ENCODE measurements around the gene HOXA10.

Gene HOXA10

DNA sequence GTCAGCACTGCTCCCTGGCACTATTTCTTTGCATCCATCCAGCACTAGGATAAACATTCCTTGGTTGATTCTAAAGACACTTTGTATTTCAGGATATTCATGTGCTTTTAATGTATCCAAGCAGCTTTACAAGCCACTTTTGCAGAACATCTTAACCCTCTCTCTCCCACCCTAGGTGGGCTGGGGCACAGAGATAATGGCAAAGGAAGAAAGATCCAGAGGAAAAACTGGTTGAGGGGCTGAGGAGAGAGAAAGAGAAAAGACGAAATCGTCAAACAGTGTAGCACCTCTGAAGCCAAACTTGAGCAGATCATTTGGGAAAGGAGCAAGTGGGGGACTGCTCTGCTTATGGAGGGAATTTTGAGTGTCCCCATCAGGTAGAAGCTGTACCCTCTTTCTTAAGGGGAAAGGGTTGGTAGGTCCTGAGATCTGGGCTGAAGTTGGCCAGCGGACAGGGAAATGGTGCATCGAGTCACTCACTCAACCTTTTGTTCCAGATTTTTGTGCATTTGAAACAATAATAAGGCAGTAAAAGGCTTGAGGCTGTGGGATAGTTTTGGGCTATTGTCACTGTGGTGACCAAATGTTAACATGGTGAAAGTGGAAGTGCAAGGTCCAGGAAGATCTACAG lies 30.0 kb upstream of the HOXA10 start:
- DNase-seq (ENCODE audit: low read depth in 2 of 2) = no peak

- no peak for DNase-seq (ENCODE audit: low read depth in 2 of 2)
Measured at GRCh38 chr7:27203365-27203953, 29.3 kb upstream of the HOXA10 start.

DNA sequence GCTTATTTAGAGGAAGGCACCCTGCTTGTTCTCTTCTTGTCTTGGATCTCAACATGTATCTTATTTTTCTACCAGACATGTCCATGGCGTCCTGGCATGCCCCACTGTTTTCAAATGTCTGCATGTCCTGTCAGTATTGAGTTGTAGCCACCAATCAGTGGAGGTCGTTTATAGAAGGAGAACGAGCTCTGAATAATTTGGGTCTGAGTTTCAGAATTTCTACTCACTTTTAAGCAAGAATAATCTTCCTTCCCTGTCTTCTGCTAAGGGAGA lies 28.7 kb upstream of the HOXA10 start:
- DNase-seq (ENCODE audit: low read depth in 2 of 2) = no peak

DNA sequence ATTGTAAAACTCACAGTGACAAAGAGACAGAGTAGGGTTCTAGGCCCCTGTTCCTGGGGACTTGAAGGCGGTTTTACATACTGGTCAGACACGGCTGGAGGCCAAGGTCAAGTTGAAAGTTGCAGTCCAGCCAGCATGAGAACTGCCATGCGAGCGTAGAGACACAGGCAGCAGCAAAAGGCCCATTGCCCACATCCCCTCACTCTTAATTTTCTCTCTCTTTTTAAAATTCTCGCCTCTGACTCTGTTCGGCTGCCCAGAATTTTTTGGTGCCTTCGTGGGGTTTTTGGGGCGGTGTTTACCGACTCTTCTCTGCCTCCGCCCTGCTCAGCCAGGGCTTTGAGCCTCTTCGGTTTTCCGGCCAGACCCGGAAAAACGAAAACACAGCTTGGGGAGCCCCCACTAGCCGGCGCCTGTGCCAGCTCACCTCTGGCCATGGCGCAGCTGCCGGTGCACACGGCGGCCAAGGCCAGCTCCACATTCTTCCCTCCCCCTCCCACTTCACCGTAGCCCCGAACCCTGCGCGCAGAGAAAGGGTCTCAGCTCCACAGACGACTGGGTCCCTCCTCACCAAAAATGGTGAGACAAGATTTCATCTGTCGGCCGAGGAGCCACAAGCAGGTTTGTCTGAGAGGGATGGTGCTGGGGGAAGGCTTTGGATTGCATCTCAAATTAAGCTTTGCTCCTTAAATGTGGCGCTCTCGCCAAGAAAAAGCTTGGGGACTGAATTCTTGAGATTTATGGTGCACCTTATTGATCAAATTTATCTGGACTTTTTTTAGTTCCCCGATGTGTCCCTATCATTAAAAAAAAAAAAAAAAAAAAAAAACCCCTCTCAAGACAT lies 28.1 kb upstream of the HOXA10 start:
- no peak for DNase-seq (ENCODE audit: low read depth in 2 of 2)

GRCh38 chr7:27201580-27202017 lies 27.5 kb upstream of the HOXA10 start:
- no peak for DNase-seq (ENCODE audit: low read depth in 2 of 2)

DNA sequence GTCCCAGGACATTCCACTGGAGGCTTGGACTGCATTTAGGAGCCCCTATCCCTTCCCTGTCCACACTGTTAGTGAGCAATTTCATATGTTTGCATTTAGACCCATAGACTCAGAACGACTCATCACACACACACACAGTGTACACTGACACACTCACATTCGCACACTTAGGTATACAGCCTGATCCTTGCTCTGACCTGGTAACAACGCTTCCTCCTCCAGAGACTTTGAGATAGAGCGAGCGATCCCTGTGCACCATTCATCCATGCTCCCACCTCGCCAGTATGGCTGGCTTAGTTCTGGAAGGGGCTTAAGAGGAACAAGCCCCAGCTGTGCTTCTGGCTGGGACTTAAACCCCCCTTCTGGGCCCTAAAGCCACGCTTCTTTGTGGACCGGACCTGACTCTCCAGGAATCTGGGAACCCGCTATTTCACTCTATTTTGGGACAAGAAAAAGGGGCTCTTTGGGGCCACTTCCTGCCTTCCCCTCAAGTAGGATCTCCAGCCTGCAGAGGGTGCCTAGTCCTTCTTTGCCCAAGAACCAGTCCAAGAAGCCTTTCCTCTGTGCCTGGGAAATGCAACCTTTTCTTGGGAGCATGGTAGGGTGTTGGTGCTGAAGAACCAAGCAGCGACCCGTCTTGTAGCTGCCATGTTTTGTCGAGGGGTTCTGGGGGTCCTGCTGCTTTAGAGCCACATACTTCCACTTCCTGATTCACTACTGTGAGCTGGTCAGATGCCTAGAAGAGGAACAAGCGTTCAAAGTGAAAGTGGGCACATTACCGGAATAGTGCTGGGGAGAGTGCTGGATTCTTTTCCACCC lies 26.9 kb upstream of the HOXA10 start:
- no peak for DNase-seq (ENCODE audit: low read depth in 2 of 2)

DNA sequence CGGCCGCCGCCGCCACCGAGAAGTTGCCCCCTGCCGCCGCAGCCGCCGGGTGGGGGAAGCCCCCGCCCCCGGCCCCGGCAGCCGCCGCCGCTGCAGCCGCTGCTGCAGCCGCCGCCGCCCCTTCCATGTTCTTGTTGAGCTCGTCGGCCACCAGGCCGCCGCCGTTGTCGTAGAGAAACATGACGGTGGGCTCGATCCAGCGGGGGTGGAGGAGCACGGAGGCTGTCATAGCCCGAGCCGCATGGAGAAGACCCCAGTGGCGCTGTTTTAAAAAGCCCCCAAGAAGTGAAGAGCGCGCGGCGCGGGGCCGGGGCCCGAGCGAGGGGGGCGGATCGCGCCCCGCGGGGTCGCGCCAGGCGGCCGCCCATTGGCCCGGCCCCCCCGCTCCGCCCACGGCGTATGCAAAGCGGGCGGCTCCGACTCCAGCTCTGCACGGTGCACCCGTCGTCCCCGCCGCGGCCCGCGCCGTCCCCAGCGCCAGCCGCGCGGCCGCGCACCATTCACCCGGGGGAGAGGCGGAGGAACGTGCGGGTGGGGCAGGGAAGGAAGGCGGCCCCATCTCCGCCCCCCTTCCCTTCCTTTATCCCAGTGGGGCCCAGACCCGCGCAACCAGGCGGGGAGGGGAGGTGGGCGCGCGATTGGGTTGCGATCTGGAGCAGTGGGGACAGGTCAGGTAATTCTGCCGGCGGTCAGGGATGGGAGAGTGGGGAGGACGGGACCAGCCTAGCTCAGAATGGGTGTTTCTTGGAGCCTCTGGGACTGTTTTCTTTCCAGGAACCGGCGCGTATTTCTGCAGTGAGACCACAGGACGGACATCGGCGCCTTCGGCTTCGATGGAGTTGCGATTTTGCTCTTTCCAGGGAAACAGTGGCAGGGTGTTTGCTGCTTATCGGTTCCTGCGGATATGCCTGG lies 26.0 kb upstream of the HOXA10 start, which contains the start of gene HOXA13:
Gene HOXA13, minus strand, starts transcription at position 243 of the 912 bp plus-strand sequence. Its CDS starts 14 bp downstream, at position 229.
- no peak for DNase-seq (ENCODE audit: low read depth in 2 of 2)

GRCh38 chr7:27198871-27199801 lies 25.0 kb upstream of the HOXA10 start:
- DNase-seq (ENCODE audit: low read depth in 2 of 2) = no peak

DNA sequence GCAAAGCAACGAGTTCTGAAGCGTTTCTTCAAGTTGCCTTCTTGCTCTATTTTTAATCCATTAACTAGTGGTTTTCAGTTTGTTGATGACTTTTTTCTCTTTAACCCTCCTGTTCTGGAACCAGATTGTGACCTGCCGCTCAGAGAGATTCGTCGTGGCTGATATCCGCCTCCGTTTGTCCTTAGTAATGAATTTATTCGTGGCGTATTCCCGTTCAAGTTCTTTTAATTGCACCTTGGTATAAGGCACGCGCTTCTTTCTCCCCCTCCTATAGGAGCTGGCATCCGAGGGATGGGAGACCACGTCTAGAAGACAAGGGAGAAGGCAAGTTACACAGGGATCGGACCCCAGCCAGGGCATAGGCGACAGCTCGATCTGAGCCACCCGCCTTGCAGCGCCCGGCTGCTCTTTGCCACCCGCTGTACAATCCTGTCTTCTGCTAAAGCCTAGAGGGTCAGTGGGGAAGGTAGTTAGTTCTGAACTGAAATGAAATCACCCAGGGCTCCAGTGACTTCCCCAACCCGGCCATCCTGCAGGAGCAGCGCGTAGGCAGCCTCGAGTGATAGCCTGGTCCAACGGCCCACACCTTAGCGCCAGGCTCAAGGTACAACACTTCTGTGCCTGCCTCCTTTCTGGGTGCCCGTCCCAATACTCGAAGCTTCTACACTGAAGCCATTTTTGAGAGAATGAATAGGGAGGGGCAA lies 24.2 kb upstream of the HOXA10 start:
- DNase-seq (ENCODE audit: low read depth in 2 of 2) = no peak

DNA sequence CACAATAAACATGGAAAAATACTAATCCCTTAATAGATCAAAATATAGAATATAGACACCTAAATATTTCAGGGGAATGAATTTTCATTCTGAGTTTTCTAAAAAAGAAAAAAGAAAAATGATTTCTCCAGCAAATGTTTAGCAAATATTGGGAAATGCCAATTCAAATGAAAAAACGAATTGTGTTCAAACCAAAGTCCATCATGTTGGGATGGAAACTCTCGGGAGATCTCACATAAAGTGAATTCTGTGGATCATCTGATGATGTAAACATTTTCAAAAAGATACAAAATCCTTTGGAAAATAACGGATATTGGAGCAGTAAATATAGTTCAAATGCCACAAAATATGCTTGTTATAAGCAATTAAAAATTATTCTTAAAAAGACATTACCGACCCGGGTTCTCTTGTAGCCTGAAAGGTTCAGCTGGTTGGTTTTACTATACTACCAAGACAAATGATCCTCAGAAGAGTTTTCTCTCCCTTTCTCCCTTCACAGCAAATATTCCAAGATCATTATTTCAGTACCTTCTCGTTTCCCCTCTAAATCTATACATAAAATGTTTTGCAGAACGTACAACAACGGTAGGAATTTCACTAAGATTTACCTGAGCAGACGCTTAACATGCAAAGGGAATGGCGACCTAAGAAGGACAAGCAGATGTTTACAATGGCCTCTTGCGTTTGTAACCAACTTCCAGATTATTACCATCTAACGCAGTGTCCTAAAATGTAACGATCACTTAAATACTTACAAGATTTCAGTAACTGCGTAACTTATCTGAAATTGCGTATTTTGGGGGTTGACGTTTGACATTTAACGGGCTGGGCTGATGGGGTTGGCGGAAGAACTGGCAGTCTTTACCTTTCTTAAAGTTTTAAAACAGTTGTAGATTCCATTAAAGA lies 23.3 kb upstream of the HOXA10 start:
- DNase-seq (ENCODE audit: low read depth in 2 of 2) = no peak

- peak; percentile 78 to 81 for DNase-seq (ENCODE audit: low read depth in 2 of 2)
Measured at GRCh38 chr7:27196287-27196767, 22.2 kb upstream of the HOXA10 start.

DNA sequence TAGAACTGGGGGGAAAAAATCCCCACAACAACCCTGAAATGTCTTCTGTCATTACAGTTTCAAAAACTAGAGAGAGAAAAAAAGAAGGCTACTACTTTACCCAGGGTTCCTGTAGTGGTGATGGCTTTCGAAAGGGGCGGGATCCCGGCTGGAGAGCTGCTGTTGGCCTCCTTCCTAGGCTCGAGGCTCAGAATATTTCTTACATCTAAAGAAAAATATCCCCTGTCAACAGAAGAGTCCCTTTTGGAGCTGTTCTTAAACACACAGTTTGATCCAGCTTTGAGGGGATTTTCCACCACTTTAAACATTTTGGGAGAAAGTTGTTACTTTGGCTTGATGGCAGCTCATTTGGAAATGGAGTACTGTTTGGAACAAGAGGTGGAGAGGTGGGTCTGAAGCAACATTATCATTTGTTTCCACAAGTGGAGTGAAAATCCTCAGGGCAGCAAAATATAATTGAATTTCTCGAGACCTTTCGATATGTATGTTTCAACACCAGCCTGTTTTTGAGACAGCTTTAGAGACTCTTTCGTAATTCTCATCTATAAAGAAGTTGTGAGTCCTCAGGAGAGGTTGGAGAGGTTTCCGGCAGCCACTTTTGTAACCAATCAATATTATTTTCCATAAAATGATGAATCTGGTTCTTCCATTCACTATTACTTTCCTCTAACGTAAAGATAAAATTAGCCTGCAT lies 20.7 kb upstream of the HOXA10 start:
- no peak for DNase-seq (ENCODE audit: low read depth in 2 of 2)

GRCh38 chr7:27194002-27194352 lies 19.9 kb upstream of the HOXA10 start:
- DNase-seq (ENCODE audit: low read depth in 2 of 2) = no peak

- no peak for DNase-seq (ENCODE audit: low read depth in 2 of 2)
Measured at GRCh38 chr7:27193335-27194001, 19.3 kb upstream of the HOXA10 start.

DNA sequence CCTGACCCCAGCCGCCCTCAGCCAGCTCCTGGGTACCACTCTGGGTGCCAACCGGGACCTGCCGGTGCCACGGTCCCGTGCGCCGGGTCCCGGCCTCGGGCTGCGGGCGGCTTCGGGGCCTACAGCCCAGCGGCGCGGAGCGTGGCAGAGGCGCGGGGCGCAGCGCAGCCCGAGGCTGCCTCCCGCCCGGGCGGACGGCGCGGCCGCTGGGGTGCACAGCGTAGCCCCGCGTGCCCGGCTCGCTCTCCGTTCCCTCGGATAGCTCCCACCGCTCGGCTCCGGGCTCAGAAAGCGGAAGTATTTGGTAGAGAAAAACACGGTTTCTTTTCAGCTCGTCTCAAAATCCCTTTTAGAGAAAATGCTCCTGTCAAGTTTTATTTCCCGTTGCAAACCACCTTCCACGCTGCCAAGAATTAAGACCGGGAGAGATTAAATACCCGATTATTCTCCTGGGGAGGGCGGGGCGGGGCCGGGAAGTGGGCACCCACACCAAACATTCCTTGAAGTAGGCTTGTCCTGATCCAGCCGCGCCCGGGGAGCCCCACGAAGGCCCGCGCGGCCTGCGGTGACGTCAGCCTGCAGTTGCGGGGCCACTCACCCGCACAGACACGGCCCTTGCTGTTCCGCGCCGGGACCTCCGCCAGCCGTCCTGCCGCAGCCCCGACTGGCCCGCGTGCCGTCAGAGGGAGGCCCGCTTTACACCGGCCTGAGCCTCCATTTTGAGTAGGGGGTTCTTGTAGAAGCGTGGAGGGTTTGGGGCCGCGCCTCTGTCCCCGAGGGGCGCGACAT lies 18.6 kb upstream of the HOXA10 start:
- DNase-seq (ENCODE audit: low read depth in 2 of 2) = no peak

GRCh38 chr7:27191833-27192545 lies 17.9 kb upstream of the HOXA10 start:
- no peak for DNase-seq (ENCODE audit: low read depth in 2 of 2)
